CD4-positive, alpha-beta memory T cell (primary cell): ENCODE measurements around the gene CDC34. TPM values are rescaled to one million over a fixed set of nuclear protein-coding genes. Genes with fewer than 3 reads are reported as not detected.
A peak's percentile ranks its signal among the peaks of the same experiment; 100 is the strongest.

Source experiments
- CTCF ChIA-PET: fragments of 350-600 bp; sonication (Branson Sonifier 250); formaldehyde crosslinking; loops from one replicate; lab custom pipeline; 2021; ENCODE audit warnings: inconsistent platforms; ENCODE audit not compliant: partially characterized antibody; lab: Charles Lee
- POLR2A ChIA-PET: fragments of 350-600 bp; sonication (Branson Sonifier 250); formaldehyde crosslinking; loops from one replicate; lab custom pipeline; 2021; ENCODE audit not compliant: partially characterized antibody; lab: Charles Lee
- DNase-seq, 5 donors: peaks; one replicate each; pipeline versions ENCODE4 v3.0.0 to v3.0.0-alpha.2; 2020 to 2022; ENCODE audit warnings: mixed read lengths in 1 of 5
- H3K27ac ChIP-seq: one replicate; pipeline ENCODE4 v1.7.0; 2013; ENCODE audit warnings: low read depth, low read length
- H3K27me3 ChIP-seq: 2 replicates; pipeline ENCODE4 v1.7.0; 2013; ENCODE audit warnings: mild to moderate bottlenecking, low read length, moderate library complexity; ENCODE audit not compliant: insufficient read depth
- H3K36me3 ChIP-seq: 2 replicates; pipeline ENCODE4 v1.7.0; 2013; ENCODE audit warnings: mild to moderate bottlenecking, low read length, moderate library complexity; ENCODE audit not compliant: insufficient read depth
- H3K4me1 ChIP-seq: 2 replicates; pipeline ENCODE4 v1.7.0; 2013; ENCODE audit warnings: mild to moderate bottlenecking, low read length, moderate library complexity; ENCODE audit not compliant: insufficient read depth
- H3K4me3 ChIP-seq, 2 donors: one replicate each; pipeline ENCODE4 v1.7.0; 2013; ENCODE audit warnings: low read length in 2 of 2, mild to moderate bottlenecking in 1 of 2
- H3K9me3 ChIP-seq, 2 donors: one replicate each; pipeline ENCODE4 v1.7.0; 2013; ENCODE audit warnings: low read length in 2 of 2, control low read depth in 1 of 2; ENCODE audit not compliant: control insufficient read depth in 1 of 2
- H3K27ac Mint-ChIP-seq, 7 donors: one replicate each; pipeline ENCODE4 v1.8.0; 2020 to 2021; ENCODE audit warnings: mixed read lengths in 7 of 7, mild to moderate bottlenecking in 6 of 7, inconsistent platforms in 3 of 7, moderate library complexity in 3 of 7
- H3K27me3 Mint-ChIP-seq, 2 donors: one replicate each; pipeline ENCODE4 v1.8.0; 2020 to 2021; ENCODE audit warnings: mixed read lengths in 2 of 2
- H3K36me3 Mint-ChIP-seq, 2 donors: one replicate each; pipeline ENCODE4 v1.8.0; 2020 to 2021; ENCODE audit warnings: mixed read lengths in 2 of 2, inconsistent platforms in 1 of 2, mild to moderate bottlenecking in 1 of 2
- H3K4me1 Mint-ChIP-seq, 4 donors: one replicate each; pipeline ENCODE4 v1.8.0; 2020 to 2021; ENCODE audit warnings: mixed read lengths in 4 of 4, mild to moderate bottlenecking in 1 of 4
- H3K4me3 Mint-ChIP-seq, 8 donors: one replicate each; pipeline ENCODE4 v1.8.0; 2020 to 2021; ENCODE audit warnings: mixed read lengths in 8 of 8, mild to moderate bottlenecking in 7 of 8, moderate library complexity in 6 of 8, inconsistent platforms in 3 of 8
- H3K9me3 Mint-ChIP-seq, 8 donors: one replicate each; pipeline ENCODE4 v1.8.0; 2020 to 2021; ENCODE audit warnings: mixed read lengths in 8 of 8, mild to moderate bottlenecking in 5 of 8, inconsistent platforms in 3 of 8, moderate library complexity in 1 of 8
- intact Hi-C: fragments of 100-400 bp; cut with micrococcal nuclease; formaldehyde crosslinking; loops from one replicate; pipeline ENCODE4 v1.15.1; 2023
- polyA plus RNA-seq, 2 donors: library from polyadenylated mRNA; unstranded; fragments of 300-500 nt; fragmentation: Illumina TruSeq; gene quantifications; one replicate each; pipeline ENCODE4 v1.2.3, GENCODE V29; 2021
- total RNA-seq, 2 experiments: library from RNA; stranded (reverse); gene quantifications; one replicate each; pipeline ENCODE4 v1.2.3, GENCODE V29; 2021

The CDC34 gene
- 10 to 100 TPM; 44.4 to 46.6 TPM for total RNA-seq
- polyA plus RNA-seq, result 10 to 100 TPM; 26.7 to 44.0 TPM

- peaks cover 27% of the 10 kb centered on the region for H3K4me1 ChIP-seq
- Mint-ChIP-seq H3K27ac (peak within 1 kb of the TSS; percentile 62 to 95 (median 88)), H3K36me3 (peaks cover 0 to 4% of the 10 kb centered on the region in 2 donors), H3K4me3 (peak within 1 kb of the TSS; percentile 84 to 92 (median 88)), H3K27me3 (no peaks in the 10 kb centered on the region), H3K4me1 (peaks cover 6 to 24% (median 10%) of the 10 kb centered on the region in 4 donors), H3K9me3 (no peaks in the 10 kb centered on the region)
- ChIA-PET POLR2A (interaction anchor here (1.0 to 6.5 kb wide), 12 partner anchors 11 to 149 kb away, joined by 3 to 111 read pairs (median 6); partner anchors contain the start of genes BSG, GZMM and TPGS1), CTCF (interaction anchor here (0.6 to 5.7 kb wide), 8 partner anchors 10 to 56 kb away, joined by 3 to 48 read pairs (median 4); partner anchors contain the start of gene TPGS1)
- H3K9me3 ChIP-seq, result no peaks in the 10 kb centered on the region
- H3K4me3 ChIP-seq, result peak within 1 kb of the TSS; percentile 66 to 81
- H3K27me3 ChIP-seq, result no peaks in the 10 kb centered on the region
- peak within 1 kb of the TSS; percentile 81 for H3K27ac ChIP-seq
- intact Hi-C loops, result loop anchor here (1.0 to 5.0 kb wide), 4 partner anchors 11 to 80 kb away; partner anchors contain the start of genes BSG and TPGS1
- H3K36me3 ChIP-seq, result peaks cover 16% of the 10 kb centered on the region
- no peak for DNase-seq
Observed at GRCh38 chr19:531753-532560, at the start of gene CDC34. CDC34 (plus strand) TSS chr19:531760; CDS start chr19:531932, 172 bp downstream.

GRCh38 chr19:482186-483041 is 49.1 kb upstream of the CDC34 start:
- Histone ChIP-seq H3K4me1 (no peaks in the 10 kb centered on the region), H3K36me3 (no peaks in the 10 kb centered on the region), H3K27ac (no peak overlapping the region), H3K4me3 (no peak overlapping the region), H3K27me3 (no peaks in the 10 kb centered on the region), H3K9me3 (no peaks in the 10 kb centered on the region)
- ChIA-PET CTCF (interaction anchor here (1.6 kb wide), 1 partner anchor 24 kb away, joined by 4 read pairs; the partner anchor contains the start of gene TPGS1), POLR2A (no interaction called here)
- no peak for DNase-seq
- peak overlapping the region in 2 of 7 donors; percentile 77 to 79 for H3K27ac Mint-ChIP-seq
- H3K9me3 Mint-ChIP-seq, result peaks cover 0 to 18% (median 11%) of the 10 kb centered on the region in 8 donors
- peaks cover 0 to 2% of the 10 kb centered on the region in 2 donors for H3K36me3 Mint-ChIP-seq
- no peak overlapping the region for H3K4me3 Mint-ChIP-seq
- intact Hi-C loops, result no loop called here
- peaks cover 5 to 16% (median 10%) of the 10 kb centered on the region in 4 donors for H3K4me1 Mint-ChIP-seq
- peaks cover 4 to 6% of the 10 kb centered on the region in 2 donors for H3K27me3 Mint-ChIP-seq

GRCh38 chr19:483332-484072 is 48.1 kb upstream of the CDC34 start:
- Mint-ChIP-seq H3K36me3 (peaks cover 0 to 2% of the 10 kb centered on the region in 2 donors), H3K4me1 (peaks cover 5 to 24% (median 10%) of the 10 kb centered on the region in 4 donors), H3K27me3 (peaks cover 4 to 6% of the 10 kb centered on the region in 2 donors), H3K4me3 (no peak overlapping the region), H3K27ac (peak overlapping the region in 1 of 7 donors; percentile 68), H3K9me3 (peaks cover 0 to 18% (median 11%) of the 10 kb centered on the region in 8 donors)
- DNase-seq, result no peak
- CTCF ChIA-PET, result interaction anchor here (0.6 to 1.6 kb wide), 2 partner anchors 23 to 33 kb away, joined by 3 to 4 read pairs; partner anchors contain the start of gene TPGS1
- POLR2A ChIA-PET, result interaction anchor here (1.3 kb wide), 1 partner anchor 12 kb away, joined by 3 read pairs; no protein-coding TSS in a partner anchor
- Histone ChIP-seq H3K27ac (no peak overlapping the region), H3K36me3 (no peaks in the 10 kb centered on the region), H3K27me3 (no peaks in the 10 kb centered on the region), H3K4me1 (peaks cover 5% of the 10 kb centered on the region), H3K9me3 (no peaks in the 10 kb centered on the region), H3K4me3 (no peak overlapping the region)
- intact Hi-C loops, result no loop called here

- no peaks in the 10 kb centered on the region for H3K36me3 ChIP-seq
- no peaks in the 10 kb centered on the region for H3K9me3 ChIP-seq
- no peak for DNase-seq
- ChIA-PET CTCF (interaction anchor here (1.6 kb wide), 1 partner anchor 22 kb away, joined by 4 read pairs; the partner anchor contains the start of gene TPGS1), POLR2A (no interaction called here)
- Mint-ChIP-seq H3K4me3 (no peak overlapping the region), H3K9me3 (peaks cover 0 to 18% (median 11%) of the 10 kb centered on the region in 8 donors), H3K4me1 (peaks cover 5 to 24% (median 10%) of the 10 kb centered on the region in 4 donors), H3K36me3 (peaks cover 0 to 2% of the 10 kb centered on the region in 2 donors), H3K27me3 (peaks cover 4 to 6% of the 10 kb centered on the region in 2 donors), H3K27ac (no peak overlapping the region)
- intact Hi-C loops, result no loop called here
- H3K4me3 ChIP-seq, result no peak overlapping the region
- H3K27ac ChIP-seq, result no peak overlapping the region
- no peaks in the 10 kb centered on the region for H3K27me3 ChIP-seq
- peaks cover 5% of the 10 kb centered on the region for H3K4me1 ChIP-seq
Observed at GRCh38 chr19:484494-484893, 47.1 kb upstream of the CDC34 start.

GRCh38 chr19:485077-485476 is 46.5 kb upstream of the CDC34 start:
- Histone ChIP-seq H3K27me3 (no peaks in the 10 kb centered on the region), H3K9me3 (no peaks in the 10 kb centered on the region), H3K36me3 (no peaks in the 10 kb centered on the region), H3K4me3 (no peak overlapping the region), H3K27ac (no peak overlapping the region), H3K4me1 (peaks cover 5% of the 10 kb centered on the region)
- Mint-ChIP-seq H3K36me3 (no peaks in the 10 kb centered on the region), H3K27me3 (peaks cover 4 to 6% of the 10 kb centered on the region in 2 donors), H3K9me3 (peaks cover 0 to 15% (median 7%) of the 10 kb centered on the region in 8 donors), H3K27ac (peak overlapping the region in 1 of 7 donors; percentile 29), H3K4me1 (peaks cover 3 to 25% (median 7%) of the 10 kb centered on the region in 4 donors), H3K4me3 (peak overlapping the region in 1 of 8 donors; percentile 13)
- DNase-seq, result no peak
- ChIA-PET CTCF (interaction anchor here (1.1 kb wide), 1 partner anchor 26 kb away, joined by 5 read pairs; no protein-coding TSS in a partner anchor), POLR2A (interaction anchor here (1.2 kb wide), 1 partner anchor 21 kb away, joined by 4 read pairs; no protein-coding TSS in a partner anchor)
- intact Hi-C loops, result no loop called here

- H3K27ac ChIP-seq, result no peak overlapping the region
- no peaks in the 10 kb centered on the region for H3K36me3 Mint-ChIP-seq
- ChIA-PET POLR2A (interaction anchor here (1.2 kb wide), 1 partner anchor 21 kb away, joined by 4 read pairs; no protein-coding TSS in a partner anchor), CTCF (interaction anchor here (1.1 kb wide), 1 partner anchor 25 kb away, joined by 5 read pairs; no protein-coding TSS in a partner anchor)
- intact Hi-C loops, result no loop called here
- no peaks in the 10 kb centered on the region for H3K27me3 ChIP-seq
- no peak overlapping the region for H3K4me3 ChIP-seq
- no peak overlapping the region for H3K4me3 Mint-ChIP-seq
- no peaks in the 10 kb centered on the region for H3K9me3 ChIP-seq
- H3K36me3 ChIP-seq, result no peaks in the 10 kb centered on the region
- peaks cover 0 to 10% (median 3%) of the 10 kb centered on the region in 8 donors for H3K9me3 Mint-ChIP-seq
- peaks cover 0 to 28% (median 2%) of the 10 kb centered on the region in 4 donors for H3K4me1 Mint-ChIP-seq
- H3K4me1 ChIP-seq, result peaks cover 5% of the 10 kb centered on the region
- H3K27me3 Mint-ChIP-seq, result peaks cover 4 to 6% of the 10 kb centered on the region in 2 donors
- DNase-seq, result no peak
- H3K27ac Mint-ChIP-seq, result peak overlapping the region in 1 of 7 donors; percentile 62
Observed at GRCh38 chr19:485583-486236, 45.9 kb upstream of the CDC34 start.
